Activated CD8-positive, alpha-beta T cell treated with anti-CD3 and anti-CD28 coated beads for 36 hours (primary cell): ENCODE results near the gene ASB13. TPM values are rescaled to one million over a fixed set of nuclear protein-coding genes. Genes with fewer than 3 reads are reported as not detected.

Source experiments
- ATAC-seq: fragments of 200-7000 bp; cut with Tn5 transposase; one replicate; pipeline ENCODE4 v1.10.0; 2021; ENCODE audit warnings: mild to moderate bottlenecking, moderate library complexity
- CTCF ChIA-PET: fragments of 350-600 bp; sonication (Branson Sonifier 250); formaldehyde crosslinking; loops from one replicate; lab custom pipeline; 2021; ENCODE audit warnings: antibody characterized with exemption; lab: Charles Lee
- POLR2A ChIA-PET: fragments of 350-600 bp; sonication (Branson Sonifier 250); formaldehyde crosslinking; loops from one replicate; lab custom pipeline; 2021; ENCODE audit warnings: antibody characterized with exemption; lab: Charles Lee
- DNase-seq: peaks from one replicate; pipeline ENCODE4 v3.0.0-alpha.2; 2020
- H3K27ac Mint-ChIP-seq: one replicate; pipeline ENCODE4 v1.8.0; 2021; ENCODE audit warnings: mild to moderate bottlenecking, mixed read lengths
- H3K27me3 Mint-ChIP-seq: one replicate; pipeline ENCODE4 v1.8.0; 2021; ENCODE audit warnings: mixed read lengths
- H3K36me3 Mint-ChIP-seq: one replicate; pipeline ENCODE4 v1.8.0; 2021; ENCODE audit warnings: low read depth, mixed read lengths
- H3K4me1 Mint-ChIP-seq: one replicate; pipeline ENCODE4 v1.8.0; 2021; ENCODE audit warnings: low read depth, mixed read lengths
- H3K4me3 Mint-ChIP-seq: one replicate; pipeline ENCODE4 v1.8.0; 2021; ENCODE audit warnings: mild to moderate bottlenecking, moderate library complexity, mixed read lengths
- H3K9me3 Mint-ChIP-seq: one replicate; pipeline ENCODE4 v1.8.0; 2021; ENCODE audit warnings: mixed read lengths
- intact Hi-C: fragments of 100-400 bp; cut with micrococcal nuclease; formaldehyde crosslinking; loops from one replicate; pipeline ENCODE4 v1.10.0; 2022
- total RNA-seq, 2 experiments: library from RNA; stranded (reverse); gene quantifications; one replicate each; pipeline ENCODE4 v1.2.3, GENCODE V29; 2021
- TF ChIP-seq, protein P1 (sequence below): fragments of 200-600 bp; IDR thresholded peaks from one replicate; pipeline ENCODE4 v1.8.0; 2022; ENCODE audit warnings: antibody characterized with exemption, mild to moderate bottlenecking

The ASB13 gene
- total RNA-seq, 2 experiments from 2014 or later: 8.9 to 9.2 TPM

DNA sequence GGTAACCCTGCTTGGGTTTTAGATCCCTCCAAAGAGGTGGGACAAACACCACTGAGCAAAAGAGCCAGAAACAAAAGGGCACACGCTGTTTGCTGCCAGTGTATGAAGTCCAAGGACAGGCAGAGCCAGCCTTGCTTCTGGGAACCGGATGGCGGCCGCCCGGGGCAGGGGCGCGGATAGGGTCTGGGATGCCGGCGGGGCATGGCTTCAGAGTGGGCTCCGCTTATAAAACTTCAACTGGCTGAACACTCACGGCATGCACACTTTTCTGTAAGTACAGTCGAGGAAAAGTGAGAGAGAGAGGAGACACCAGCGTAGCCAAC, 62.6 kb downstream of the ASB13 start:
- intact Hi-C loops: no loop called here
- ATAC-seq (no peak), DNase-seq (no peak)
- Mint-ChIP-seq H3K27me3 (no peaks in the 10 kb centered on the region), H3K9me3 (no peaks in the 10 kb centered on the region), H3K4me1 (no peaks in the 10 kb centered on the region), H3K36me3 (no peaks in the 10 kb centered on the region), H3K4me3 (no peak overlapping the region), H3K27ac (no peak overlapping the region)
- POLR2A ChIA-PET: no interaction called here
- TF ChIP-seq, protein P1, sequence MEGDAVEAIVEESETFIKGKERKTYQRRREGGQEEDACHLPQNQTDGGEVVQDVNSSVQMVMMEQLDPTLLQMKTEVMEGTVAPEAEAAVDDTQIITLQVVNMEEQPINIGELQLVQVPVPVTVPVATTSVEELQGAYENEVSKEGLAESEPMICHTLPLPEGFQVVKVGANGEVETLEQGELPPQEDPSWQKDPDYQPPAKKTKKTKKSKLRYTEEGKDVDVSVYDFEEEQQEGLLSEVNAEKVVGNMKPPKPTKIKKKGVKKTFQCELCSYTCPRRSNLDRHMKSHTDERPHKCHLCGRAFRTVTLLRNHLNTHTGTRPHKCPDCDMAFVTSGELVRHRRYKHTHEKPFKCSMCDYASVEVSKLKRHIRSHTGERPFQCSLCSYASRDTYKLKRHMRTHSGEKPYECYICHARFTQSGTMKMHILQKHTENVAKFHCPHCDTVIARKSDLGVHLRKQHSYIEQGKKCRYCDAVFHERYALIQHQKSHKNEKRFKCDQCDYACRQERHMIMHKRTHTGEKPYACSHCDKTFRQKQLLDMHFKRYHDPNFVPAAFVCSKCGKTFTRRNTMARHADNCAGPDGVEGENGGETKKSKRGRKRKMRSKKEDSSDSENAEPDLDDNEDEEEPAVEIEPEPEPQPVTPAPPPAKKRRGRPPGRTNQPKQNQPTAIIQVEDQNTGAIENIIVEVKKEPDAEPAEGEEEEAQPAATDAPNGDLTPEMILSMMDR: no peak
- CTCF ChIA-PET: interaction anchor here (1.0 to 2.7 kb wide), 2 partner anchors 19 to 26 kb away, joined by 3 to 10 read pairs; no protein-coding TSS in a partner anchor

DNA sequence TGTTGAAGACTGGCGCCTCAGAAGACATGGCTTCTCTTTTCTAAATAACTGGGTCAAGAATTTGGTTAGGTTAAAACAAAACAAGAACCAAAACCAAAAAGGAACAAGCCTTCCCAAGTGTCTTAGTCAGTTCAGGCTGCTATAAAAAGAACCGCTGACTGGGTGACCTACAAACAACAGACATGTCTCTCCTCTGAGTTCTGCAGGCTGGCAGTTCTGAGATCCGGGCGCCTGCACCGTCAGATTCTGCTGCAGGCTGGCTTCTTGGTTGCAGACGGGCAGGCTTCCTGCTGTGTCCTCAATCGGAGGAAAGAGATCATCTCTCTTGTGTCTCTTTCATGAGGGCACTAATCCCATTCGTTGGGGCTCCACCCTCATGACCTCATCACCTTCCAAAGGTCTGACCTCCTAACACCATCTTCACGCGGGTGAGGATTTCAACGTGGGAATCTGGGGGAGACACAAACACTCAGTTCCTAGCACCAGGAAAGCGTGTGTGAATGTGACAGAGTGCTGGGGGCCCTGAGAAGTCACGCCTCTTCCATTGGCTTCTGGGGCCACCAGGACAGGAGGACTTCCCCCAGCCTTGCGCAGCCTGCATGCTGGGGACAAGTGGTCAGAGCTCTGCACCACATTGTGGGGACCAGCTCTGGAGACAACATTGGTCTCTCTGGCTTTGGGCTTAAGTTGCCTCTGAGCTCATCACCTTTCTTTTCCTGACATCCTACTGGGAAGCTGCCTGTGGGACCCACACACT, 63.1 kb downstream of the ASB13 start:
- TF ChIP-seq, protein P1: no peak
- ATAC-seq (no peak), DNase-seq (no peak)
- POLR2A ChIA-PET: no interaction called here
- Mint-ChIP-seq H3K27me3 (no peaks in the 10 kb centered on the region), H3K9me3 (no peaks in the 10 kb centered on the region), H3K4me3 (no peak overlapping the region), H3K36me3 (no peaks in the 10 kb centered on the region), H3K4me1 (no peaks in the 10 kb centered on the region), H3K27ac (no peak overlapping the region)
- CTCF ChIA-PET: interaction anchor here (1.0 to 2.7 kb wide), 2 partner anchors 20 to 27 kb away, joined by 3 to 10 read pairs; no protein-coding TSS in a partner anchor
- intact Hi-C loops: no loop called here

DNA sequence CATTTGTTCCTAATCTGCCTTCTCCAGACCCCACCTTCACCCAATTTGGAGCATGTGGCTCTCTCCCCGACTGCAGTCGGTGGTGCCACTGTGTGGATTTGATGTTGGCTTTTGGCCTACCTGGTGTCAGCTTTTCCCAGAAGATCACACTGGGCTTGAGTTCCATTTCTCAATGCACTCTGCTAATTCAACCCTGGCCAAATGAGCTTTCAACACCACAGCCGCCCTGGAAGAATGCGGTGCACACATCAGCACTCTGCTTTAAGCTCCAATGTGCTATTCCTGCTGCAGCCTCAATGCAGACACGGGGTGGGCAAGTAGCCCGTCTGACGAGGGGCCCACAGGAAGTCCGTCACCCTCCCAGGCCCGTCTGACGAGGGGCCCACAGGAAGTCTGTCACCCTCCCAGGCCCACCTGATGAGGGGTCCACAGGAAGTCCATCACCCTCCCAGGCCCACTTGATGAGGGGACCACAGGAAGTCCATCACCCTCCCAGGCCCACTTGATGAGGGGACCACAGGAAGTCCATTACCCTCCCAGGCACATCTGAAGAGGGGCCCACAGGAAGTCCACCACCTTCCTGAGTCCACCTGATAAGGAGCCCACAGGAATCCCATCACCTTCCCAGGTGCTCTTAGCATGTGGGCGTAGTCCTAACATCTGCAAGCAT, 64.4 kb downstream of the ASB13 start:
- CTCF ChIA-PET: interaction anchor here (1.3 to 2.7 kb wide), 2 partner anchors 21 to 28 kb away, joined by 9 to 10 read pairs; no protein-coding TSS in a partner anchor
- no peak overlapping the region for H3K4me3 Mint-ChIP-seq
- TF ChIP-seq, protein P1: no peak
- no peaks in the 10 kb centered on the region for H3K4me1 Mint-ChIP-seq
- no peak overlapping the region for H3K27ac Mint-ChIP-seq
- H3K27me3 Mint-ChIP-seq: no peaks in the 10 kb centered on the region
- no peaks in the 10 kb centered on the region for H3K36me3 Mint-ChIP-seq
- DNase-seq: no peak
- POLR2A ChIA-PET: no interaction called here
- no peaks in the 10 kb centered on the region for H3K9me3 Mint-ChIP-seq
- intact Hi-C loops: no loop called here
- no peak for ATAC-seq

DNA sequence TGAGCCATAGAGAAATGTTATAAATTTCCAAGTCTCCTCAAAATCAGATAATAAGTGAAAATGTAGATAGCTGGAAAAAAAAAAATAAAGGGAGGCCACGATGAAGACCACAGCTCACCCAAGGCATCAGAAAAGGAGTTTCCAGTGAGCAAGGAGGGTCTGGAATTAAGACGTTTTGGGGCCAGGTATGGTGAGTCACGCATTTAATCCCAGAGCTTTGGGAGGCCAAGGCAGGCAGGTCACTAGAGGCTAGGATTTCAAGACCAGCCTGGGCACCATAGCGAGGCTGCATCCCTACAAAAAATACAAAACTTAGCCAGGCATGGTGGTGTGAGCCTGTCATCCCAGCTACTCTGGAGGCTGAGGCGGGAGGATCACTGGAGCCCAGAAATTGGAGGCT, 65.5 kb downstream of the ASB13 start:
- DNase-seq (no peak), ATAC-seq (no peak)
- Mint-ChIP-seq H3K9me3 (no peaks in the 10 kb centered on the region), H3K36me3 (no peaks in the 10 kb centered on the region), H3K4me1 (no peaks in the 10 kb centered on the region), H3K27me3 (no peaks in the 10 kb centered on the region), H3K27ac (no peak overlapping the region), H3K4me3 (no peak overlapping the region)
- TF ChIP-seq, protein P1: no peak
- intact Hi-C loops: no loop called here
- POLR2A ChIA-PET: no interaction called here
- CTCF ChIA-PET: interaction anchor here (0.7 to 1.1 kb wide), 3 partner anchors 22 to 117 kb away, joined by 3 to 6 read pairs (median 3); no protein-coding TSS in a partner anchor
